Measurements from ENCODE around the gene TBC1D1. TPM values are rescaled to one million over a fixed set of nuclear protein-coding genes. Genes with fewer than 3 reads are reported as not detected.
A peak's percentile ranks its signal among the peaks of the same experiment; 100 is the strongest.

TBC1D1 gene
- polyA plus RNA-seq, 3 donors = 23.3 to 70.0 (median 31.5) TPM

DNA sequence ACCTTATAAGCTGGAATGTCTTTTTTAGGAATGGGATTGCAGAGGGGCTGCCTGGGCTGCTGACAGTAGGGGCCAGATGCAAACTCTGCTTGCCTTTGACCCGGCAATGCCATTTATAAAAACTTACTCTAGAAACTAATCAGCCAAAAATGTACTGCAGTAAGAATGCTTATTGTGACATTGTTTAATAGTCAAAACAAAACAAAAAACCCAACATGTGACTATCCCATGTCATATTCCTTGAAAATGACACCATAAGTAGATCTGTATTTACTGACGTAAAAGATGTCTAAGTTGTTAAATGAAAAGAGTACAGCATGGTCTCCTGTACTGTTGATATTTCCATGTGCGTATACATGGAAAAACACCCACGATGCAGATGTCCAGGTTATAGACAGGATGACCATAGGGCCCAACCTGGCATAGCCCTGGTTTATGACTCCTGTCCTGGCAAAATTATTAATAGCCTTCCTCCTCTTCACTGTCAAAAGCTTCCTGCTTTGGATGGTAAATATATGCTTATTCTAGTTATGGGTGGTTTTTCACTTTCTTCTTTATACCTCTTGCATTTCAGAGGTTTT lies 208.2 kb downstream of the TBC1D1 start:
- Mint-ChIP-seq H3K36me3 (peaks cover 72 to 99% of the 10 kb centered on the region in 2 donors), H3K27ac (peak overlapping the region in 1 of 7 donors; percentile 41), H3K27me3 (ENCODE audit: low read depth in 3 of 3) (peaks cover 0 to 2% (median 0%) of the 10 kb centered on the region in 3 donors), H3K4me1 (no peaks in the 10 kb centered on the region), H3K4me3 (no peak overlapping the region), H3K9me3 (no peaks in the 10 kb centered on the region)
- H3K9me3 ChIP-seq (replicated peaks in 1 of 2; ENCODE audit: control insufficient read depth in 1 of 2, insufficient read depth in 1 of 2, low read length in 2 of 2) = no peaks in the 10 kb centered on the region
- WGBS (ENCODE audit: insufficient coverage) = no CpG with 5 or more reads among the region's 4 CpGs
- no peaks in the 10 kb centered on the region for H4K20me1 ChIP-seq (ENCODE audit: insufficient read depth, low read length)
- H3K9ac ChIP-seq (ENCODE audit: insufficient read depth, low read length, poor library complexity, severe bottlenecking) = no peak overlapping the region
- intact Hi-C loops (cut with micrococcal nuclease) = no loop called here
- no peak overlapping the region for H3K4me2 ChIP-seq (replicated peaks; ENCODE audit: extremely low read depth, low read length, poor library complexity, severe bottlenecking)
- no peak for DNase-seq
- H3K36me3 ChIP-seq (replicated peaks in 1 of 2; ENCODE audit: control insufficient read depth in 1 of 2, insufficient read depth in 2 of 2, low read length in 2 of 2) = peaks cover 76 to 97% of the 10 kb centered on the region in 2 donors
- TF ChIP-seq, protein P1, sequence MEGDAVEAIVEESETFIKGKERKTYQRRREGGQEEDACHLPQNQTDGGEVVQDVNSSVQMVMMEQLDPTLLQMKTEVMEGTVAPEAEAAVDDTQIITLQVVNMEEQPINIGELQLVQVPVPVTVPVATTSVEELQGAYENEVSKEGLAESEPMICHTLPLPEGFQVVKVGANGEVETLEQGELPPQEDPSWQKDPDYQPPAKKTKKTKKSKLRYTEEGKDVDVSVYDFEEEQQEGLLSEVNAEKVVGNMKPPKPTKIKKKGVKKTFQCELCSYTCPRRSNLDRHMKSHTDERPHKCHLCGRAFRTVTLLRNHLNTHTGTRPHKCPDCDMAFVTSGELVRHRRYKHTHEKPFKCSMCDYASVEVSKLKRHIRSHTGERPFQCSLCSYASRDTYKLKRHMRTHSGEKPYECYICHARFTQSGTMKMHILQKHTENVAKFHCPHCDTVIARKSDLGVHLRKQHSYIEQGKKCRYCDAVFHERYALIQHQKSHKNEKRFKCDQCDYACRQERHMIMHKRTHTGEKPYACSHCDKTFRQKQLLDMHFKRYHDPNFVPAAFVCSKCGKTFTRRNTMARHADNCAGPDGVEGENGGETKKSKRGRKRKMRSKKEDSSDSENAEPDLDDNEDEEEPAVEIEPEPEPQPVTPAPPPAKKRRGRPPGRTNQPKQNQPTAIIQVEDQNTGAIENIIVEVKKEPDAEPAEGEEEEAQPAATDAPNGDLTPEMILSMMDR (IDR thresholded peaks at IDR 0.05) = no peak
- H3K79me2 ChIP-seq (ENCODE audit: insufficient read depth, low read length) = no peaks in the 10 kb centered on the region
- H3K4me3 ChIP-seq (replicated peaks in 1 of 3; ENCODE audit: low read depth in 2 of 3, low read length in 3 of 3) = no peak overlapping the region
- no peak overlapping the region for H2AFZ ChIP-seq (ENCODE audit: insufficient read depth, low read depth, low read length, poor library complexity, severe bottlenecking)
- H3K4me1 ChIP-seq (ENCODE audit: control insufficient read depth in 1 of 2, insufficient read depth in 2 of 2, low read length in 2 of 2) = no peaks in the 10 kb centered on the region
- H3K27ac ChIP-seq (ENCODE audit: low read depth in 1 of 2, low read length in 2 of 2) = peak overlapping the region in 1 of 2 donors; percentile 4
- H3K27me3 ChIP-seq (ENCODE audit: control insufficient read depth in 2 of 2, insufficient read depth in 2 of 2, low read length in 2 of 2) = no peaks in the 10 kb centered on the region

- Histone ChIP-seq H3K9ac (ENCODE audit: insufficient read depth, low read length, poor library complexity, severe bottlenecking) (no peak overlapping the region), H3K4me3 (replicated peaks in 1 of 3; ENCODE audit: low read depth in 2 of 3, low read length in 3 of 3) (no peak overlapping the region), H3K36me3 (replicated peaks in 1 of 2; ENCODE audit: control insufficient read depth in 1 of 2, insufficient read depth in 2 of 2, low read length in 2 of 2) (peaks cover 77 to 95% of the 10 kb centered on the region in 2 donors), H3K9me3 (replicated peaks in 1 of 2; ENCODE audit: control insufficient read depth in 1 of 2, insufficient read depth in 1 of 2, low read length in 2 of 2) (no peaks in the 10 kb centered on the region), H3K27ac (ENCODE audit: low read depth in 1 of 2, low read length in 2 of 2) (no peak overlapping the region), H3K79me2 (ENCODE audit: insufficient read depth, low read length) (no peaks in the 10 kb centered on the region), H4K20me1 (ENCODE audit: insufficient read depth, low read length) (no peaks in the 10 kb centered on the region), H3K4me1 (ENCODE audit: control insufficient read depth in 1 of 2, insufficient read depth in 2 of 2, low read length in 2 of 2) (no peaks in the 10 kb centered on the region), H2AFZ (ENCODE audit: insufficient read depth, low read depth, low read length, poor library complexity, severe bottlenecking) (no peak overlapping the region), H3K27me3 (ENCODE audit: control insufficient read depth in 2 of 2, insufficient read depth in 2 of 2, low read length in 2 of 2) (no peaks in the 10 kb centered on the region), H3K4me2 (replicated peaks; ENCODE audit: extremely low read depth, low read length, poor library complexity, severe bottlenecking) (no peak overlapping the region)
- Mint-ChIP-seq H3K27me3 (ENCODE audit: low read depth in 3 of 3) (peaks cover 0 to 2% (median 0%) of the 10 kb centered on the region in 3 donors), H3K27ac (peak overlapping the region in 3 of 7 donors; percentile 10 to 35 (median 27)), H3K4me3 (no peak overlapping the region), H3K9me3 (no peaks in the 10 kb centered on the region), H3K36me3 (peaks cover 76 to 99% of the 10 kb centered on the region in 2 donors), H3K4me1 (peaks cover under 1% of the 10 kb centered on the region)
- DNase-seq = no peak
- TF ChIP-seq, protein P1 (IDR thresholded peaks at IDR 0.05) = no peak
- 82% methylated on average over 1 of the region's 3 CpGs for WGBS (ENCODE audit: insufficient coverage)
- intact Hi-C loops (cut with micrococcal nuclease) = no loop called here
Observed at GRCh38 chr4:38099908-38100407, 209.1 kb downstream of the TBC1D1 start.

Data from CD14-positive monocyte (primary cell).